IMR-90 (cell line): ENCODE results near the gene GPC6. TPM values are rescaled to one million over a fixed set of nuclear protein-coding genes. Genes with fewer than 3 reads are reported as not detected.

ENCODE experiments used
- ATAC-seq: fragments of 200-7000 bp; cut with Tn5 transposase; 2 replicates; pipeline ENCODE4 v1.9.1; 2020; ENCODE audit warnings: low read depth, mild to moderate bottlenecking, moderate library complexity
- BruUV-seq: library from RNA; stranded (reverse); fragments of 400-500 nt; replicated peaks from 2 replicates; lab custom pipeline; 2021; lab: Mats Ljungman, UMichigan
- CTCF ChIA-PET: fragments of 300-600 bp; formaldehyde crosslinking; extraction: SDS; loops from one replicate; lab custom pipeline; 2021; ENCODE audit warnings: antibody characterized with exemption; lab: Yijun Ruan, JAX
- POLR2A ChIA-PET: fragments of 300-600 bp; sonication (Branson Sonifier 250); formaldehyde crosslinking; loops from one replicate; lab custom pipeline; 2022; ENCODE audit warnings: antibody characterized with exemption; ENCODE audit not compliant: unreplicated experiment; lab: Charles Lee
- DNase-seq: peaks from one replicate; pipeline ENCODE4 v3.0.0; 2013
- H2AFZ ChIP-seq: replicated peaks from 2 replicates; pipeline ENCODE3; 2013; ENCODE audit warnings: low read length, mild to moderate bottlenecking; ENCODE audit not compliant: poor library complexity
- H2AK5ac ChIP-seq: 2 replicates; pipeline ENCODE4 v1.6.1; 2013; ENCODE audit warnings: low read depth, low read length, inconsistent platforms
- H2AK9ac ChIP-seq: replicated peaks from 2 replicates; pipeline ENCODE3; 2013; ENCODE audit warnings: mild to moderate bottlenecking, low read depth, low read length, moderate library complexity; ENCODE audit not compliant: poor library complexity
- H2BK120ac ChIP-seq: 2 replicates; pipeline ENCODE4 v1.6.1; 2013; ENCODE audit warnings: low read depth, low read length, inconsistent platforms
- H2BK15ac ChIP-seq: 3 replicates; pipeline ENCODE4 v1.6.1; 2013; ENCODE audit warnings: low read depth, low read length, inconsistent platforms
- H2BK20ac ChIP-seq: 2 replicates; pipeline ENCODE4 v1.6.1; 2013; ENCODE audit warnings: low read depth, mild to moderate bottlenecking, inconsistent platforms, low read length, moderate library complexity
- H2BK5ac ChIP-seq: 2 replicates; pipeline ENCODE4 v1.6.1; 2013; ENCODE audit warnings: mild to moderate bottlenecking, low read depth, low read length, inconsistent platforms; ENCODE audit not compliant: poor library complexity, severe bottlenecking
- H3K14ac ChIP-seq: replicated peaks from 2 replicates; pipeline ENCODE4 v1.6.1; 2013; ENCODE audit warnings: low read depth, low read length, inconsistent platforms
- H3K18ac ChIP-seq: 2 replicates; pipeline ENCODE4 v1.6.1; 2013; ENCODE audit warnings: low read depth, low read length, control low read depth
- H3K23ac ChIP-seq: 2 replicates; pipeline ENCODE4 v1.6.1; 2013; ENCODE audit warnings: low read depth, low read length, inconsistent platforms
- H3K27ac ChIP-seq: 2 replicates; pipeline ENCODE4 v1.5.1; 2013; ENCODE audit warnings: mild to moderate bottlenecking, control low read depth, low read length; ENCODE audit not compliant: insufficient read depth
- H3K27me3 ChIP-seq: 2 replicates; pipeline ENCODE4 v1.6.1; 2013; ENCODE audit warnings: low read length; ENCODE audit not compliant: control insufficient read depth, insufficient read depth
- H3K36me3 ChIP-seq: 2 replicates; pipeline ENCODE4 v1.6.1; 2013; ENCODE audit warnings: low read length, mixed read lengths; ENCODE audit not compliant: control insufficient read depth, insufficient read depth
- H3K4ac ChIP-seq: 2 replicates; pipeline ENCODE4 v1.6.1; 2013; ENCODE audit warnings: low read depth, low read length, inconsistent platforms
- H3K4me1 ChIP-seq: 2 replicates; pipeline ENCODE4 v1.6.1; 2013; ENCODE audit warnings: low read length, mixed read lengths; ENCODE audit not compliant: control insufficient read depth, insufficient read depth
- H3K4me2 ChIP-seq: 2 replicates; pipeline ENCODE4 v1.6.1; 2013; ENCODE audit warnings: low read depth, mild to moderate bottlenecking, control low read depth, low read length, moderate library complexity
- H3K4me3 ChIP-seq: 2 replicates; pipeline ENCODE4 v1.5.1; 2013; ENCODE audit warnings: low read depth, mild to moderate bottlenecking, control low read depth, low read length, moderate library complexity; ENCODE audit not compliant: insufficient read depth
- H3K56ac ChIP-seq: 2 replicates; pipeline ENCODE4 v1.6.1; 2013; ENCODE audit warnings: low read length, inconsistent platforms; ENCODE audit not compliant: insufficient read depth; ENCODE audit errors: extremely low read depth
- H3K79me1 ChIP-seq, 2 experiments: 2 replicates each; pipeline ENCODE4 v1.6.1; 2013; ENCODE audit warnings: low read length in 2 of 2, inconsistent platforms in 1 of 2, low read depth in 1 of 2
- H3K9ac ChIP-seq: 2 replicates; pipeline ENCODE4 v1.6.1; 2013; ENCODE audit warnings: low read depth, low read length, control low read depth
- H3K9me1 ChIP-seq: 2 replicates; pipeline ENCODE4 v1.6.1; 2013; ENCODE audit warnings: low read length, inconsistent platforms; ENCODE audit not compliant: insufficient read depth
- H3K9me3 ChIP-seq: 2 replicates; pipeline ENCODE4 v1.6.1; 2013; ENCODE audit warnings: low read length; ENCODE audit not compliant: control insufficient read depth, insufficient read depth
- H4K20me1 ChIP-seq: 2 replicates; pipeline ENCODE4 v1.6.1; 2013; ENCODE audit warnings: low read length, inconsistent platforms; ENCODE audit not compliant: insufficient read depth
- H4K5ac ChIP-seq: 2 replicates; pipeline ENCODE4 v1.6.1; 2013; ENCODE audit warnings: mild to moderate bottlenecking, low read depth, low read length, control low read depth
- H4K8ac ChIP-seq, 2 experiments: 2 replicates each; pipeline ENCODE4 v1.6.1; 2013; ENCODE audit warnings: low read depth in 2 of 2, low read length in 2 of 2, control low read depth in 1 of 2, inconsistent platforms in 1 of 2
- H4K91ac ChIP-seq: 2 replicates; pipeline ENCODE4 v1.6.1; 2013; ENCODE audit warnings: low read depth, low read length, inconsistent platforms; ENCODE audit not compliant: insufficient read depth
- MAFK ChIP-seq: IDR thresholded peaks from 2 replicates; pipeline ENCODE4 v1.6.1; 2012; ENCODE audit warnings: low read depth, low read length, improper control_type of control experiment
- POLR2A ChIP-seq: IDR thresholded peaks from 2 replicates; pipeline ENCODE4 v1.6.1; 2012; ENCODE audit warnings: mild to moderate bottlenecking, low read depth, low read length
- WGBS, 2 experiments: methylation state at CpG; one replicate each; pipeline versions ENCODE4 v1.1.5 to v1.1.7; 2013; ENCODE audit warnings: missing lambda C conversion rate in 2 of 2; ENCODE audit not compliant: insufficient read length in 1 of 2; ENCODE audit errors: extremely low coverage in 2 of 2; 5-methylcytosine and 5-hydroxymethylcytosine counted together
- dilution Hi-C: fragments of 300-500 bp; cut with HindIII; formaldehyde crosslinking; loops from one replicate; pipeline ENCODE4 v1.14.3; 2018; ENCODE audit warnings: low sequenced_read_pairs; ENCODE audit not compliant: unreplicated experiment
- in situ Hi-C: fragments of 300-500 bp; cut with MboI; formaldehyde crosslinking; loops from 3 replicates; pipeline ENCODE4 v1.14.3; 2019; ENCODE audit warnings: low sequenced_read_pairs, inconsistent platforms, mixed read lengths
- intact Hi-C: fragments of 100-400 bp; cut with micrococcal nuclease; formaldehyde crosslinking; loops from 2 replicates; pipeline ENCODE4 v1.10.0; 2022
- polyA plus RNA-seq, 3 experiments: library from polyadenylated mRNA; depleted of rRNA; stranded (reverse); fragments of >200 nt; gene quantifications; 2 replicates each; pipeline ENCODE4 v1.2.3, GENCODE V29; 2012; ENCODE audit warnings: low replicate concordance in 1 of 3
- total RNA-seq: library from RNA; depleted of rRNA; stranded (reverse); fragments of >200 nt; gene quantifications from 2 replicates; pipeline ENCODE4 v1.2.3, GENCODE V29; 2012
- TF ChIP-seq, protein P1 (sequence below): conservative IDR thresholded peaks from 2 replicates; pipeline ENCODE4 v1.5.1; 2012; ENCODE audit warnings: mild to moderate bottlenecking, low read depth, low read length, improper control_type of control experiment

Gene GPC6
- total and polyA plus RNA-seq, 2 of the 4 experiments (the other 2 are of a cell fraction) = 14.9 to 39.4 TPM

DNA sequence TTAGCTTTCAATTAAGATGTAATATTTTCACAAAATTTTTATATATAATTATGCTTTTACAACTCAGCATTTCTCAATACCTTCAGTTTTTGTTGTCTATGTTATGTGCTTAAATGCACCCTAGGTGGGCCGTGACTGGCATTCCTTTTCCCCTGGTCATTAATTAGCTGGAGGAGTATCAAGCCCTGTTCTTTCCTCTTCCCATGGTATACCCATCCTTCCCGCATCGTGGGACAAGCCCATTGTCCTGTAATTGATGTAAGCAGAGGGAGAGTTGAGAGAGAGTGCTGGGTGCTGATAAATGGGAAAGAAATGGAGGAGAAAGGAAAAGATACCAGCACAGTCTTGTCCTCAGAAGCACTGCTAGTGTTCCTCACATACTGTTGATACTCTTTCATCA, 591.7 kb downstream of the GPC6 start:
- no peaks in the 10 kb centered on the region for H3K9me3 ChIP-seq
- no peak for DNase-seq
- no peak overlapping the region for H3K27ac ChIP-seq
- no peaks in the 10 kb centered on the region for H3K27me3 ChIP-seq
- no peak overlapping the region for H2AK9ac ChIP-seq
- dilution Hi-C loops (no loop called here), in situ Hi-C loops (no loop called here), intact Hi-C loops (no loop called here)
- no peak overlapping the region for H3K14ac ChIP-seq
- no peaks in the 10 kb centered on the region for H3K36me3 ChIP-seq
- H3K9ac ChIP-seq = no peak overlapping the region
- H2BK15ac ChIP-seq = no peak overlapping the region
- BruUV-seq = no TSS peak
- no peak overlapping the region for H3K4ac ChIP-seq
- POLR2A ChIA-PET = no interaction called here
- no peak overlapping the region for H2AK5ac ChIP-seq
- CTCF ChIA-PET = no interaction called here
- no peak overlapping the region for H4K91ac ChIP-seq
- no peaks in the 10 kb centered on the region for H3K9me1 ChIP-seq
- no peak overlapping the region for H3K23ac ChIP-seq
- TF ChIP-seq, protein P1, sequence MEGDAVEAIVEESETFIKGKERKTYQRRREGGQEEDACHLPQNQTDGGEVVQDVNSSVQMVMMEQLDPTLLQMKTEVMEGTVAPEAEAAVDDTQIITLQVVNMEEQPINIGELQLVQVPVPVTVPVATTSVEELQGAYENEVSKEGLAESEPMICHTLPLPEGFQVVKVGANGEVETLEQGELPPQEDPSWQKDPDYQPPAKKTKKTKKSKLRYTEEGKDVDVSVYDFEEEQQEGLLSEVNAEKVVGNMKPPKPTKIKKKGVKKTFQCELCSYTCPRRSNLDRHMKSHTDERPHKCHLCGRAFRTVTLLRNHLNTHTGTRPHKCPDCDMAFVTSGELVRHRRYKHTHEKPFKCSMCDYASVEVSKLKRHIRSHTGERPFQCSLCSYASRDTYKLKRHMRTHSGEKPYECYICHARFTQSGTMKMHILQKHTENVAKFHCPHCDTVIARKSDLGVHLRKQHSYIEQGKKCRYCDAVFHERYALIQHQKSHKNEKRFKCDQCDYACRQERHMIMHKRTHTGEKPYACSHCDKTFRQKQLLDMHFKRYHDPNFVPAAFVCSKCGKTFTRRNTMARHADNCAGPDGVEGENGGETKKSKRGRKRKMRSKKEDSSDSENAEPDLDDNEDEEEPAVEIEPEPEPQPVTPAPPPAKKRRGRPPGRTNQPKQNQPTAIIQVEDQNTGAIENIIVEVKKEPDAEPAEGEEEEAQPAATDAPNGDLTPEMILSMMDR = no peak
- no peak for TF ChIP-seq MAFK
- TF ChIP-seq POLR2A = no peak
- no peak overlapping the region for H4K5ac ChIP-seq
- no peak overlapping the region for H2AFZ ChIP-seq
- no peak overlapping the region for H3K4me3 ChIP-seq
- no peaks in the 10 kb centered on the region for H4K20me1 ChIP-seq
- no peak overlapping the region for H3K18ac ChIP-seq
- no peak overlapping the region for H2BK5ac ChIP-seq
- ATAC-seq = no peak
- no CpG with 5 or more reads among the region's 3 CpGs for WGBS, 2 experiments
- no peaks in the 10 kb centered on the region for H3K79me1 ChIP-seq
- H3K56ac ChIP-seq = no peak overlapping the region
- no peak overlapping the region for H4K8ac ChIP-seq
- H3K4me2 ChIP-seq = no peak overlapping the region
- H3K4me1 ChIP-seq = no peaks in the 10 kb centered on the region
- H2BK20ac ChIP-seq = no peak overlapping the region
- no peak overlapping the region for H2BK120ac ChIP-seq
